ENCODE measurements around the gene SORCS2. TPM values are rescaled to one million over a fixed set of nuclear protein-coding genes. Genes with fewer than 3 reads are reported as not detected.

The SORCS2 gene
- polyA plus RNA-seq, 3 donors: 0.46 to 0.55 TPM; not detected in 1

- H3K9me3 ChIP-seq (replicated peaks in 1 of 2; ENCODE audit: control insufficient read depth in 1 of 2, insufficient read depth in 1 of 2, low read length in 2 of 2): no peaks in the 10 kb centered on the region
- no peak overlapping the region for H3K4me2 ChIP-seq (replicated peaks; ENCODE audit: extremely low read depth, low read length, poor library complexity, severe bottlenecking)
- no peaks in the 10 kb centered on the region for H3K79me2 ChIP-seq (ENCODE audit: insufficient read depth, low read length)
- Mint-ChIP-seq H3K4me3 (no peak overlapping the region), H3K27ac (no peak overlapping the region), H3K27me3 (ENCODE audit: low read depth in 3 of 3) (peaks cover 13 to 28% (median 20%) of the 10 kb centered on the region in 3 donors), H3K9me3 (peaks cover 0 to 2% (median 0%) of the 10 kb centered on the region in 7 donors), H3K4me1 (no peaks in the 10 kb centered on the region), H3K36me3 (no peaks in the 10 kb centered on the region)
- no peak for TF ChIP-seq CTCF (IDR thresholded peaks at IDR 0.05)
- intact Hi-C loops (cut with micrococcal nuclease): no loop called here
- H2AFZ ChIP-seq (ENCODE audit: insufficient read depth, low read depth, low read length, poor library complexity, severe bottlenecking): no peak overlapping the region
- no peaks in the 10 kb centered on the region for H3K4me1 ChIP-seq (ENCODE audit: control insufficient read depth in 1 of 2, insufficient read depth in 2 of 2, low read length in 2 of 2)
- H4K20me1 ChIP-seq (ENCODE audit: insufficient read depth, low read length): no peaks in the 10 kb centered on the region
- H3K9ac ChIP-seq (ENCODE audit: insufficient read depth, low read length, poor library complexity, severe bottlenecking): no peak overlapping the region
- no peak overlapping the region for H3K27ac ChIP-seq (ENCODE audit: low read depth in 1 of 2, low read length in 2 of 2)
- H3K36me3 ChIP-seq (replicated peaks in 1 of 2; ENCODE audit: control insufficient read depth in 1 of 2, insufficient read depth in 2 of 2, low read length in 2 of 2): no peaks in the 10 kb centered on the region
- WGBS (ENCODE audit: insufficient coverage): 76% methylated on average over 6 of the region's 8 CpGs
- H3K27me3 ChIP-seq (ENCODE audit: control insufficient read depth in 2 of 2, insufficient read depth in 2 of 2, low read length in 2 of 2): no peaks in the 10 kb centered on the region
- no peak for DNase-seq
- H3K4me3 ChIP-seq (replicated peaks in 1 of 3; ENCODE audit: low read depth in 2 of 3, low read length in 3 of 3): no peak overlapping the region
Measured at GRCh38 chr4:7282786-7283440, 90.6 kb downstream of the SORCS2 start.

GRCh38 chr4:7285244-7286094, 93.1 kb downstream of the SORCS2 start:
- peaks cover 18 to 21% (median 20%) of the 10 kb centered on the region in 3 donors for H3K27me3 Mint-ChIP-seq (ENCODE audit: low read depth in 3 of 3)
- no peak overlapping the region for H3K4me3 Mint-ChIP-seq
- 80% methylated on average over 21 of the region's 34 CpGs for WGBS (ENCODE audit: insufficient coverage)
- Histone ChIP-seq H3K79me2 (ENCODE audit: insufficient read depth, low read length) (no peaks in the 10 kb centered on the region), H3K4me3 (replicated peaks in 1 of 3; ENCODE audit: low read depth in 2 of 3, low read length in 3 of 3) (no peak overlapping the region), H3K27ac (ENCODE audit: low read depth in 1 of 2, low read length in 2 of 2) (no peak overlapping the region), H3K9me3 (replicated peaks in 1 of 2; ENCODE audit: control insufficient read depth in 1 of 2, insufficient read depth in 1 of 2, low read length in 2 of 2) (no peaks in the 10 kb centered on the region), H4K20me1 (ENCODE audit: insufficient read depth, low read length) (no peaks in the 10 kb centered on the region), H3K4me1 (ENCODE audit: control insufficient read depth in 1 of 2, insufficient read depth in 2 of 2, low read length in 2 of 2) (no peaks in the 10 kb centered on the region), H2AFZ (ENCODE audit: insufficient read depth, low read depth, low read length, poor library complexity, severe bottlenecking) (no peak overlapping the region), H3K27me3 (ENCODE audit: control insufficient read depth in 2 of 2, insufficient read depth in 2 of 2, low read length in 2 of 2) (no peaks in the 10 kb centered on the region), H3K36me3 (replicated peaks in 1 of 2; ENCODE audit: control insufficient read depth in 1 of 2, insufficient read depth in 2 of 2, low read length in 2 of 2) (no peaks in the 10 kb centered on the region), H3K9ac (ENCODE audit: insufficient read depth, low read length, poor library complexity, severe bottlenecking) (no peak overlapping the region), H3K4me2 (replicated peaks; ENCODE audit: extremely low read depth, low read length, poor library complexity, severe bottlenecking) (no peak overlapping the region)
- no peak for DNase-seq
- intact Hi-C loops (cut with micrococcal nuclease): no loop called here
- H3K36me3 Mint-ChIP-seq: no peaks in the 10 kb centered on the region
- no peaks in the 10 kb centered on the region for H3K4me1 Mint-ChIP-seq
- no peak overlapping the region for H3K27ac Mint-ChIP-seq
- TF ChIP-seq CTCF (IDR thresholded peaks at IDR 0.05): no peak
- peaks cover 0 to 2% (median 0%) of the 10 kb centered on the region in 7 donors for H3K9me3 Mint-ChIP-seq

Measured in CD14-positive monocyte (primary cell).